Fibroblast of the conjunctiva (primary cell): Measurements from ENCODE around the gene INO80.

Experiments used
- DNase-seq: peaks from one replicate; pipeline ENCODE4 v3.0.0-alpha.2; 2010; ENCODE audit warnings: low read depth

The INO80 gene

GRCh38 chr15:40930430-40931299 is 185.4 kb downstream of the INO80 start:
- DNase-seq = no peak

- DNase-seq = no peak
These were observed 186.2 kb downstream of the INO80 start for GRCh38 chr15:40929660-40930429.
